Stimulated activated CD4-positive, alpha-beta T cell treated with anti-CD3 and anti-CD28 coated beads, Interleukin-15, amount 100 ng/mL, for 24 hours (primary cell): ENCODE measurements around the gene SRC.

ENCODE experiments used
- DNase-seq: peaks from one replicate; pipeline ENCODE4 v3.0.0-alpha.2; 2020

The SRC gene

GRCh38 chr20:37436527-37437186 is 90.7 kb downstream of the SRC start:
- no peak for DNase-seq

DNA sequence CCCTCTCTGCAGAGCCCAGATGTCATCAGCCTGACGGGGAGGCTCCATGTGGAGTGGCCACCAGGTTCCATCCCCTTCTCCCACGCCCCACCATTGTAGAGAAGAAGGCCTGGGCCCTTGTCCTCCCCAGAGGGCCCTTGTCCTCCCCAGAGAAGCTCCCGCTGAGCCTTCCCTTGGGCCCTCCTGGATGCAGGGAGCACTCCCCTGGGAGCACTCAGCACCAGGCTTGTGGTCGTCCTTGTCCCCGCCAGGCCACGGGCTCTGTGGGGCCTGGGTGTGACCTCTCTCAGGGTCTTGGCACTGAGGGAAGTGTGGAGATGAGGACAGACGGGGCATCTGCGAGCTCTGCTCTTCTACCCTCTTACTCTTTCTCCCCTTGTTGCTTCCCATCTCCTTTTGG is 91.7 kb downstream of the SRC start:
- DNase-seq, result no peak

- DNase-seq, result no peak
Observed at GRCh38 chr20:37438464-37439222, 92.7 kb downstream of the SRC start.

GRCh38 chr20:37439223-37439933 is 93.4 kb downstream of the SRC start:
- no peak for DNase-seq

GRCh38 chr20:37441023-37441422 is 95.1 kb downstream of the SRC start:
- no peak for DNase-seq

DNA sequence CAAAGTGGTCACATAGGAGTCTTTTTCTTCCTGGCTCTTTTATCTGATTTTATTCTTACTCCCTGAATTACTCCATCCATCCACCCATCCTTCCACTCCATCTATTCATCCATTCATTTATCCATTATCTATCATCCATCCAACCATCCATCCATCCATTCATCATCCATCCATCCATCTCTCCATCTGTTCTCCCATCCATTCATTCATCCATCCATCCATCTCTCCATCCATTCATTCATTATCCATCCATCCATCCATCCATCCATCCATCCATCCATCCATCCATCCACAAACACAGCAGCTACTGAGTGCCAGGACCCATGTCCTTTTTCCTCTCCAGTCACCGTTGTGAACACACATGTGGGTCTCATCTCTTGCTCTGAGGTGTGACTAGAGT is 96.6 kb downstream of the SRC start:
- DNase-seq, result no peak

DNA sequence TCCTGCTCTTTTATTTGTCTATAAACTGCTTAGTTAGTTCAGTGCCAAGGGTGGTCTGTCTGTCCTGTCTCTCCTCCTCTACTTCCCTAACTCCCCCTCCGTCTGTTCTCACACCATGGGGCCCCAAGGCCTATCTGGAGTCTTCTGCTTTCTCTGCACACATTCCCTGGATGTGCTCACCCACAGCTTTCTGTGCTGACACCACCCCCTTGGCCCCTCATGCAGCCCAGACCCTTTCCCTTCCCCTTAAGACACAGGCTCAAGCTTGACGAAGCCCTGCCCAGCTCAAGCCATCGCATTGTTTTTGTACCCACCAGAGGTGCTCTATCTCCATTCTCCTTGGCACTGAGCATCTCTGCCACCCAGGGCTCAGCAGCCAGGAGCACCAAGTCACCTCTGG is 97.0 kb downstream of the SRC start:
- no peak for DNase-seq

GRCh38 chr20:37443596-37443995 is 97.7 kb downstream of the SRC start:
- DNase-seq, result no peak

DNA sequence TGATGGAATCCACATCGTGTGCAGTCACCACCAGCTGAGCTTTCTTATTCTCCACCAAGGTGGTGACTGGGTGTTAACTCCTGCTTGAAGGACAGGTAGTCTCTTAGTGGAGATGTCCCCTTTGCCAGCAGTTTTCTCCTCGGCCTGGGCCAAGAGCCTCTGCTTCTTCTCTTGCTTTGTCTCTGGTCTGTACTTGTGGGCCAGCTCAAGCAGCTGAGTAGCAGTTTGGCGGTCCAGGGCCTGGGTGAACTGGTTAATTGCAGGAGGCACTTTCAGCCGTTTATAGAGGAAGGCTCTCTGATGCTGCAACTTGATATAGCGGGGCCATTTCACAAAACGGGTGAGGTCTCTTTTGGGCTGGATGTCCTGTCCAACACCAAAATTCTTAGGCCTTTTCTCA is 99.1 kb downstream of the SRC start:
- no peak for DNase-seq

GRCh38 chr20:37446286-37447032 is 100.5 kb downstream of the SRC start:
- DNase-seq, result no peak

- no peak for DNase-seq
Observed at GRCh38 chr20:37447688-37448087, 101.7 kb downstream of the SRC start.

- DNase-seq, result no peak
Observed at GRCh38 chr20:37449276-37449675, 103.3 kb downstream of the SRC start.

- DNase-seq, result no peak
Observed at GRCh38 chr20:37450344-37450743, 104.4 kb downstream of the SRC start.

DNA sequence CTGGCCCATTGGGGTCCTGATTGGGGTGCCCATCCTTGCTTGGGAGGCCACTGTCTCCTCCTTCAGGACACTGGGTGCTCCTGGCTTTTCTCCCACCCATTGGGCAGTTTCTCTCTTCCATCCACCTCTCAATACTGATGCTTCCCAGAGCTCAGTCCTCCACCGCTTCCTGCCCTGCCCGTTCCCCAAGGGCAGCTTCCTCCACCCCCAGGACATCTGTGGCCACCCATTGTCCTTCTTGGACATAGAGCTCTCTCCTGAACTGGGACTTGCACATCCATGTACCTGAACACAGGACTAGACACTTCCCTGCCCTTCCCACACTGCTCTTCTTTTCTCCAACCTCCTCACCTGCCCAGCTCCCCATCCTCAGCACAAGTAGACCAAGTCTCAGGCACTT is 105.7 kb downstream of the SRC start:
- DNase-seq, result no peak

DNA sequence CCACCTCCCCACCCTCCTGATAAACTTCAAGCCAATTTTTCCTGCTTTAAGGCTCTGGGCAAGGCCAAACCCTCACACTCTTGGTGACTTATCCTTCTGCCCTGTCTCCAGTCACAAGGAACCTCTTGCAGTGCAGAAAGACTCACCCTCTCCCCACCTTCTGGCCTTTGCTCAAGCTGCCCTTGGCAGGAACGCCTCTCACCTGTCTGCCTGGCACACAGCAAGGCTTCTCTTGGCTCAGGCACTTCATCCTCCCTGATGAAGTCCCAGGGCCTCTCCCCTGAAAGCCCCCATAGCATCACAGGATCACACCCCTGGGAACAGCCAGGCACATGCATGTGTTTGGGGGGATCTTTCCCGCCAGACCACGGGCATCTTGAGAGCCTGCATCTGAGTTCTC is 106.3 kb downstream of the SRC start:
- no peak for DNase-seq

DNA sequence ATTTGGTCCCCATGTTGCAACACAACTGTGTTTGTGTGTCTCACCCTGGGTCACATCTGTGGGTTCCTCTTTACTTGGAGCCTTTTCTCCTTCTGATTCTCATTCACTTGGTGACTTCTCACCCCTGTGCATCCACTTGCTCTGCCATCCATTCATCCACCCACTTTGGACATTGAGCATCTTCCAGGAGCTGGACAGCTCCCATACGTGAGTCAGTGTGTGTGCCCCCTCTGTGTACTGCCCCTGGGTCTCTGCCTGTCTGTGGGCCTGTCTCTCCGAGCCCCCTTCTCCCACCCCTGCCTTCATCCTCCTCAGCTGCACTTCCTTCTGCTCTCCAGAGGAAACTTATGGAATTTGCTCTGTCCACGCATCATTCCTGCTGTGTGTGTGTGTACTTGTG is 107.3 kb downstream of the SRC start:
- DNase-seq, result no peak

DNA sequence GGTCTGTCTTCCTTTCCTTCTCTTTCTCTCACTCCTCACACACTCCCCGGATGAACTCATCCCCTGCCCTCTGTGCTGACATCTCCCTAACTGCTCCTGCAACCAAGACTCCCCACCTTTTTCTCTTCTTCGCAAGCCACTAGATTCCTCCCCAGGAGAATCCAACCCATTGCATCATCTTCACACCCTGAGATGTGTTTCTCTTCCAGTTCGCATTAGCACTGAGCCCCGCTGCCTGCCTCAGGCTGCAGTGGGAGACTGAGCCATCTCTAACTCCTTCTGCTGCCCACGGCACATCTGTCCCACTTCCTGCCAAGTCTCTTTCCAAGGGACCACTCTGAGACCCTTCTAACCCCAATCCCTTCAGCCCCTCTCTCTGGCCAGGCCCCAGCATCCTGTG is 107.9 kb downstream of the SRC start:
- no peak for DNase-seq

GRCh38 chr20:37454636-37455385 is 108.9 kb downstream of the SRC start:
- DNase-seq, result no peak
